ENCODE measurements around the gene S100A14.
"Not testable (repeated sequence)": the region's sequence is repeated elsewhere in the genome, so short reads cannot be mapped to it uniquely, and the experiment has no call there.

The S100A14 gene

GRCh38 chr1:153585006-153585405 lies 31.1 kb downstream of the S100A14 start:
- Histone ChIP-seq H3K27ac (no peak overlapping the region), H3K36me3 (no peaks in the 10 kb centered on the region), H3K9me3 (no peaks in the 10 kb centered on the region), H3K27me3 (peaks cover 14% of the 10 kb centered on the region), H3K4me1 (ENCODE audit: control insufficient read depth in 1 of 2, insufficient read depth in 1 of 2, low read depth in 1 of 2, low read length in 1 of 2) (no peaks in the 10 kb centered on the region), H3K4me3 (ENCODE audit: low read depth in 1 of 2, low read length in 1 of 2) (no peak overlapping the region)
- TF ChIP-seq, protein P1, sequence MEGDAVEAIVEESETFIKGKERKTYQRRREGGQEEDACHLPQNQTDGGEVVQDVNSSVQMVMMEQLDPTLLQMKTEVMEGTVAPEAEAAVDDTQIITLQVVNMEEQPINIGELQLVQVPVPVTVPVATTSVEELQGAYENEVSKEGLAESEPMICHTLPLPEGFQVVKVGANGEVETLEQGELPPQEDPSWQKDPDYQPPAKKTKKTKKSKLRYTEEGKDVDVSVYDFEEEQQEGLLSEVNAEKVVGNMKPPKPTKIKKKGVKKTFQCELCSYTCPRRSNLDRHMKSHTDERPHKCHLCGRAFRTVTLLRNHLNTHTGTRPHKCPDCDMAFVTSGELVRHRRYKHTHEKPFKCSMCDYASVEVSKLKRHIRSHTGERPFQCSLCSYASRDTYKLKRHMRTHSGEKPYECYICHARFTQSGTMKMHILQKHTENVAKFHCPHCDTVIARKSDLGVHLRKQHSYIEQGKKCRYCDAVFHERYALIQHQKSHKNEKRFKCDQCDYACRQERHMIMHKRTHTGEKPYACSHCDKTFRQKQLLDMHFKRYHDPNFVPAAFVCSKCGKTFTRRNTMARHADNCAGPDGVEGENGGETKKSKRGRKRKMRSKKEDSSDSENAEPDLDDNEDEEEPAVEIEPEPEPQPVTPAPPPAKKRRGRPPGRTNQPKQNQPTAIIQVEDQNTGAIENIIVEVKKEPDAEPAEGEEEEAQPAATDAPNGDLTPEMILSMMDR (IDR thresholded peaks at IDR 0.05): no peak

DNA sequence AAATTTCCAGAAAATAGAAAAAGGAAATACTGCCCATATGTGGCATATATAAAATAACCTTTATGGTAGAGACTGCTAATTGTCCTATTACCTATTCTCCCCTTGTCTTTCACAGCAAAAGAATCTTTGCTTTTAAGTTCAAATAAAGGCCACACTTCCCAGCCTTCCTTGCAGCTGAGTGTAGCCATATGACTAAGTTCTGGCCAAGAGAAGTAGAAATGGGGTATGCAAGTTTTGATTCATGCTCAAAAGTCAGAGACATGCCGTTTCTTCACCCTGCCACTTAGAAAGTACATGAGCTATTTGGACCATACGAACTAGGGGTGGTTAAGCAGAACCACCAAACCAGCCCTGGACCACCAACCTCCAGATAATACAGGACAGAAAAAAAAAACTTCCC lies 32.1 kb downstream of the S100A14 start:
- Histone ChIP-seq H3K36me3 (no peaks in the 10 kb centered on the region), H3K27ac (no peak overlapping the region), H3K27me3 (peaks cover 20% of the 10 kb centered on the region), H3K4me1 (ENCODE audit: control insufficient read depth in 1 of 2, insufficient read depth in 1 of 2, low read depth in 1 of 2, low read length in 1 of 2) (no peaks in the 10 kb centered on the region), H3K4me3 (ENCODE audit: low read depth in 1 of 2, low read length in 1 of 2) (no peak overlapping the region), H3K9me3 (no peaks in the 10 kb centered on the region)
- TF ChIP-seq, protein P1 (IDR thresholded peaks at IDR 0.05): no peak

DNA sequence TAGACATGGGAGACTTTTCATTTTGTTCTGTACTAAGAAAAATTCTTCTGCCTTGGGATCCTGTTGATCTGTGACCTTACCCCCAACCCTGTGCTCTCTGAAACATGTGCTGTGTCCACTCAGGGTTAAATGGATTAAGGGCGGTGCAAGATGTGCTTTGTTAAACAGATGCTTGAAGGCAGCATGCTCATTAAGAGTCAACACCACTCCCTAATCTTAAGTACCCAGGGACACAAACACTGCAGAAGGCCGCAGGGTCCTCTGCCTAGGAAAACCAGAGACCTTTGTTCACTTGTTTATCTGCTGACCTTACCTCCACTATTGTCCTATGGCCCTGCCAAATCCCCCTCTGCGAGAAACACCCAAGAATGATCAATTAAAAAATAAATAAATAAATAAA lies 32.6 kb downstream of the S100A14 start:
- not testable (repeated sequence) for H3K4me1 ChIP-seq (ENCODE audit: control insufficient read depth in 1 of 2, insufficient read depth in 1 of 2, low read depth in 1 of 2, low read length in 1 of 2); H3K4me3 ChIP-seq (ENCODE audit: low read depth in 1 of 2, low read length in 1 of 2); H3K27ac ChIP-seq; H3K36me3 ChIP-seq; H3K9me3 ChIP-seq
- H3K27me3 ChIP-seq: peaks cover 24% of the 10 kb centered on the region

DNA sequence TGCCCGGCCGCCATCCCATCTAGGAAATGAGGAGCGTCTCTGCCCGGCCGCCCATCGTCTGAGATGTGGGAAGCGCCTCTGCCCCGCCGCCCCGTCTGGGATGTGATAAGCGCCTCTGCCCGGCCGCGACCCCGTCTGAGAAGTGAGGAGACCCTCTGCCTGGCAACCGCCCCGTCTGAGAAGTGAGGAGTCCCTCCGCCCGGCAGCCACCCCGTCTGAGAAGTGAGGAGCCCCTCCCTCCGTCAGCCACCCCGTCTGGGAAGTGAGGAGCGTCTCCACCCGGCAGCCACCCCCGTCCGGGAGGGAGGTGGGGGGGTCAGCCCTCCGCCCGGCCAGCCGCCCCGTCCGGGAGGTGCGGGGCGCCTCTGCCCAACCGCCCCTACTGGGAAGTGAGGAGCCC lies 33.3 kb downstream of the S100A14 start:
- not testable (repeated sequence) for H3K4me1 ChIP-seq (ENCODE audit: control insufficient read depth in 1 of 2, insufficient read depth in 1 of 2, low read depth in 1 of 2, low read length in 1 of 2); H3K4me3 ChIP-seq (ENCODE audit: low read depth in 1 of 2, low read length in 1 of 2); H3K36me3 ChIP-seq; H3K27ac ChIP-seq; H3K9me3 ChIP-seq
- H3K27me3 ChIP-seq: peaks cover 31% of the 10 kb centered on the region

- H3K27ac ChIP-seq: no peak overlapping the region
Measured at GRCh38 chr1:153578936-153579335, 37.2 kb downstream of the S100A14 start.

DNA sequence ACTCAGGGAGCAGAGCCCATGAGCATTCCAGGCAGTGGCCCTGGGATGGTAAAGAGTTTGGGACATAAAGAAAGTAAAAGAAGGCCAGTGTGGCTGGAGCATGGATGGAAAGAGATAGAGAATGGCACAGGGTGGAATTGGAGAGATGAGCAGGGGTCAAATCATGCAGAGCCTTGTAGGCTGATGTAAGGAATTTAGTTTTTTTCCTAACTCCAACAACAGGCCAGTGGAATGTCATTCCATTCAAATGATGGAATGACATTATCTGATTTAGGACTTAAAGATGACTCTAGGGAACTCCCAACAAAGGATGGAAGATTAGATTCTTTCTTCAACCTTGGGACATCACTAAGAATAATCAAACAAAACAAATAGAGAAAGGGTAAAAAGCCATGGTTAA lies 37.6 kb downstream of the S100A14 start:
- H3K4me3 ChIP-seq (ENCODE audit: low read depth in 1 of 2, low read length in 1 of 2): no peak overlapping the region
- H3K9me3 ChIP-seq: no peaks in the 10 kb centered on the region
- H3K4me1 ChIP-seq (ENCODE audit: control insufficient read depth in 1 of 2, insufficient read depth in 1 of 2, low read depth in 1 of 2, low read length in 1 of 2): peaks cover 12 to 13% of the 10 kb centered on the region in 2 experiments
- H3K36me3 ChIP-seq: no peaks in the 10 kb centered on the region
- H3K27me3 ChIP-seq: peaks cover 23% of the 10 kb centered on the region
- TF ChIP-seq, protein P1 (IDR thresholded peaks at IDR 0.05): no peak
- H3K27ac ChIP-seq: no peak overlapping the region

More at GRCh38 chr1:153578936-153579335, 37.2 kb downstream of the S100A14 start:
- Histone ChIP-seq H3K9me3 (no peaks in the 10 kb centered on the region), H3K4me1 (ENCODE audit: control insufficient read depth in 1 of 2, insufficient read depth in 1 of 2, low read depth in 1 of 2, low read length in 1 of 2) (peaks cover 7 to 9% of the 10 kb centered on the region in 2 experiments), H3K36me3 (no peaks in the 10 kb centered on the region), H3K4me3 (ENCODE audit: low read depth in 1 of 2, low read length in 1 of 2) (no peak overlapping the region), H3K27me3 (peaks cover 23% of the 10 kb centered on the region)
- TF ChIP-seq, protein P1 (IDR thresholded peaks at IDR 0.05): no peak

- Histone ChIP-seq H3K27ac (no peak overlapping the region), H3K27me3 (peaks cover 23% of the 10 kb centered on the region), H3K4me1 (ENCODE audit: control insufficient read depth in 1 of 2, insufficient read depth in 1 of 2, low read depth in 1 of 2, low read length in 1 of 2) (peaks cover 20 to 22% of the 10 kb centered on the region in 2 experiments), H3K9me3 (no peaks in the 10 kb centered on the region), H3K4me3 (ENCODE audit: low read depth in 1 of 2, low read length in 1 of 2) (no peak overlapping the region), H3K36me3 (no peaks in the 10 kb centered on the region)
- TF ChIP-seq, protein P1 (IDR thresholded peaks at IDR 0.05): no peak
Measured at GRCh38 chr1:153577624-153578051, 38.5 kb downstream of the S100A14 start.

Data from neutrophil (primary cell).